Esophagus muscularis mucosa (tissue), 3 donors: ENCODE data around the gene SELENOO.

Experiments used
- CTCF ChIP-seq, 3 experiments: fragments of 200-600 bp in 2 of 3; fragments of 450-650 bp in 1 of 3; sonication (generic) in 2 of 3; IDR thresholded peaks; one replicate each; pipeline ENCODE4 v1.5.1; 2017 to 2019; ENCODE audit warnings: antibody characterized with exemption in 3 of 3, mild to moderate bottlenecking in 2 of 3, moderate library complexity in 1 of 3
- POLR2AphosphoS5 ChIP-seq, 2 donors: sonication (generic); formaldehyde crosslinking; IDR thresholded peaks; one replicate each; pipeline ENCODE4 v1.6.1; 2017; ENCODE audit warnings: antibody characterized with exemption in 2 of 2

GRCh38 chr22:50262973-50263617, 62.3 kb downstream of the SELENOO start:
- TF ChIP-seq CTCF (IDR thresholded peaks at IDR 0.05) (no peak), POLR2AphosphoS5 (IDR thresholded peaks at IDR 0.05) (no peak)
